ENCODE results near the gene NXPE3.
"Not testable (repeated sequence)": the region's sequence is repeated elsewhere in the genome, so short reads cannot be mapped to it uniquely, and the experiment has no call there.

GRCh38 chr3:101741914-101742313, 37.1 kb upstream of the NXPE3 start:
- TF ChIP-seq CTCF (IDR thresholded peaks at IDR 0.05; ENCODE audit: low read length); EZH2 (optimal IDR thresholded peaks at IDR 0.05; ENCODE audit: low read depth, low read length); EZH2phosphoT487 (IDR thresholded peaks at IDR 0.05; ENCODE audit: low read length): not testable (repeated sequence)
